Heart left ventricle (tissue), 13 donors: ENCODE data around the gene NRAP.

Experiments used
- CTCF ChIP-seq, 12 donors: fragments of 200-600 bp; sonication (generic) in 4 of 12; IDR thresholded peaks; one replicate each; pipeline versions ENCODE4 v1.5.0 to v1.8.0; 2018 to 2022; ENCODE audit warnings: antibody characterized with exemption in 12 of 12, mild to moderate bottlenecking in 5 of 12
- POLR2A ChIP-seq, 2 donors: fragments of 450-650 bp; IDR thresholded peaks; one replicate each; pipeline ENCODE4 v1.6.1; 2017; ENCODE audit warnings: antibody characterized with exemption in 2 of 2, mild to moderate bottlenecking in 2 of 2, moderate library complexity in 2 of 2
- donor health status: ischemic (EF 13 %, LVEDD 7.1; RV severe dilation, severe dysfunction).
- donor health status: DM: no; HTN: yes; CAD: no.
- donor health status: DM: no; HTN: no; CAD: no.
- donor health status: ischemic (EF 25% LVEDD 6.9; RV normal size, moderate dysfunction).
- donor health status: ischemic (EF 25% LVEDD 5.7; RV mildly dilated, moderate dysfunction).
- donor health status: ischemic (EF 35%, LVEDD 5.7; RV mildly dilated, moderate dysfunction).
- donor health status: nonischemic (EF 11% LVEDD 7.7; RV severe dilation, severe dysfunction).
- donor health status: DM: yes; HTN: yes; CAD: no.
- donor health status: PGD.
- donor health status: ischemic (EF 29% LVEDD 5.4; RV normal size, mild dysfunction).
- donor health status: nonischemic (EF 23%, LVEDD 6.1; RV moderate dilation, normal function).

GRCh38 chr10:113625461-113626186 is 38.2 kb downstream of the NRAP start:
- TF ChIP-seq CTCF (IDR thresholded peaks at IDR 0.05) (no peak), POLR2A (IDR thresholded peaks at IDR 0.05) (no peak)
